ENCODE results near the gene NR2F1. TPM values are rescaled to one million over a fixed set of nuclear protein-coding genes. Genes with fewer than 3 reads are reported as not detected.

The NR2F1 gene
- total and polyA plus RNA-seq, 2 experiments from 2014 or later: not detected

- TF ChIP-seq, protein P1, sequence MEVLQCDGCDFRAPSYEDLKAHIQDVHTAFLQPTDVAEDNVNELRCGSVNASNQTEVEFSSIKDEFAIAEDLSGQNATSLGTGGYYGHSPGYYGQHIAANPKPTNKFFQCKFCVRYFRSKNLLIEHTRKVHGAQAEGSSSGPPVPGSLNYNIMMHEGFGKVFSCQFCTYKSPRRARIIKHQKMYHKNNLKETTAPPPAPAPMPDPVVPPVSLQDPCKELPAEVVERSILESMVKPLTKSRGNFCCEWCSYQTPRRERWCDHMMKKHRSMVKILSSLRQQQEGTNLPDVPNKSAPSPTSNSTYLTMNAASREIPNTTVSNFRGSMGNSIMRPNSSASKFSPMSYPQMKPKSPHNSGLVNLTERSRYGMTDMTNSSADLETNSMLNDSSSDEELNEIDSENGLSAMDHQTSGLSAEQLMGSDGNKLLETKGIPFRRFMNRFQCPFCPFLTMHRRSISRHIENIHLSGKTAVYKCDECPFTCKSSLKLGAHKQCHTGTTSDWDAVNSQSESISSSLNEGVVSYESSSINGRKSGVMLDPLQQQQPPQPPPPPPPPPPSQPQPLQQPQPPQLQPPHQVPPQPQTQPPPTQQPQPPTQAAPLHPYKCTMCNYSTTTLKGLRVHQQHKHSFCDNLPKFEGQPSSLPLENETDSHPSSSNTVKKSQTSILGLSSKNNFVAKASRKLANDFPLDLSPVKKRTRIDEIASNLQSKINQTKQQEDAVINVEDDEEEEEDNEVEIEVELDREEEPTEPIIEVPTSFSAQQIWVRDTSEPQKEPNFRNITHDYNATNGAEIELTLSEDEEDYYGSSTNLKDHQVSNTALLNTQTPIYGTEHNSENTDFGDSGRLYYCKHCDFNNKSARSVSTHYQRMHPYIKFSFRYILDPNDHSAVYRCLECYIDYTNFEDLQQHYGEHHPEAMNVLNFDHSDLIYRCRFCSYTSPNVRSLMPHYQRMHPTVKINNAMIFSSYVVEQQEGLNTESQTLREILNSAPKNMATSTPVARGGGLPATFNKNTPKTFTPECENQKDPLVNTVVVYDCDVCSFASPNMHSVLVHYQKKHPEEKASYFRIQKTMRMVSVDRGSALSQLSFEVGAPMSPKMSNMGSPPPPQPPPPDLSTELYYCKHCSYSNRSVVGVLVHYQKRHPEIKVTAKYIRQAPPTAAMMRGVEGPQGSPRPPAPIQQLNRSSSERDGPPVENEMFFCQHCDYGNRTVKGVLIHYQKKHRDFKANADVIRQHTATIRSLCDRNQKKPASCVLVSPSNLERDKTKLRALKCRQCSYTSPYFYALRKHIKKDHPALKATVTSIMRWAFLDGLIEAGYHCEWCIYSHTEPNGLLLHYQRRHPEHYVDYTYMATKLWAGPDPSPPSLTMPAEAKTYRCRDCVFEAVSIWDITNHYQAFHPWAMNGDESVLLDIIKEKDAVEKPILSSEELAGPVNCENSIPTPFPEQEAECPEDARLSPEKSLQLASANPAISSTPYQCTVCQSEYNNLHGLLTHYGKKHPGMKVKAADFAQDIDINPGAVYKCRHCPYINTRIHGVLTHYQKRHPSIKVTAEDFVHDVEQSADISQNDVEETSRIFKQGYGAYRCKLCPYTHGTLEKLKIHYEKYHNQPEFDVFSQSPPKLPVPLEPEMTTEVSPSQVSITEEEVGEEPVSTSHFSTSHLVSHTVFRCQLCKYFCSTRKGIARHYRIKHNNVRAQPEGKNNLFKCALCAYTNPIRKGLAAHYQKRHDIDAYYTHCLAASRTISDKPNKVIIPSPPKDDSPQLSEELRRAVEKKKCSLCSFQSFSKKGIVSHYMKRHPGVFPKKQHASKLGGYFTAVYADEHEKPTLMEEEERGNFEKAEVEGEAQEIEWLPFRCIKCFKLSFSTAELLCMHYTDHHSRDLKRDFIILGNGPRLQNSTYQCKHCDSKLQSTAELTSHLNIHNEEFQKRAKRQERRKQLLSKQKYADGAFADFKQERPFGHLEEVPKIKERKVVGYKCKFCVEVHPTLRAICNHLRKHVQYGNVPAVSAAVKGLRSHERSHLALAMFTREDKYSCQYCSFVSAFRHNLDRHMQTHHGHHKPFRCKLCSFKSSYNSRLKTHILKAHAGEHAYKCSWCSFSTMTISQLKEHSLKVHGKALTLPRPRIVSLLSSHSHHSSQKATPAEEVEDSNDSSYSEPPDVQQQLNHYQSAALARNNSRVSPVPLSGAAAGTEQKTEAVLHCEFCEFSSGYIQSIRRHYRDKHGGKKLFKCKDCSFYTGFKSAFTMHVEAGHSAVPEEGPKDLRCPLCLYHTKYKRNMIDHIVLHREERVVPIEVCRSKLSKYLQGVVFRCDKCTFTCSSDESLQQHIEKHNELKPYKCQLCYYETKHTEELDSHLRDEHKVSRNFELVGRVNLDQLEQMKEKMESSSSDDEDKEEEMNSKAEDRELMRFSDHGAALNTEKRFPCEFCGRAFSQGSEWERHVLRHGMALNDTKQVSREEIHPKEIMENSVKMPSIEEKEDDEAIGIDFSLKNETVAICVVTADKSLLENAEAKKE (CRISPR knock-in tag; IDR thresholded peaks at IDR 0.05): no peak
- TF ChIP-seq JUNB (IDR thresholded peaks at IDR 0.05; ENCODE audit: unreplicated experiment) (no peak), STAT1 (IDR thresholded peaks at IDR 0.05; ENCODE audit: unreplicated experiment) (no peak), EZH2 (IDR thresholded peaks at IDR 0.05; ENCODE audit: low read depth, unreplicated experiment) (no peak)
Measured at GRCh38 chr5:93601802-93602155, 18.8 kb downstream of the NR2F1 start (continued).

DNA sequence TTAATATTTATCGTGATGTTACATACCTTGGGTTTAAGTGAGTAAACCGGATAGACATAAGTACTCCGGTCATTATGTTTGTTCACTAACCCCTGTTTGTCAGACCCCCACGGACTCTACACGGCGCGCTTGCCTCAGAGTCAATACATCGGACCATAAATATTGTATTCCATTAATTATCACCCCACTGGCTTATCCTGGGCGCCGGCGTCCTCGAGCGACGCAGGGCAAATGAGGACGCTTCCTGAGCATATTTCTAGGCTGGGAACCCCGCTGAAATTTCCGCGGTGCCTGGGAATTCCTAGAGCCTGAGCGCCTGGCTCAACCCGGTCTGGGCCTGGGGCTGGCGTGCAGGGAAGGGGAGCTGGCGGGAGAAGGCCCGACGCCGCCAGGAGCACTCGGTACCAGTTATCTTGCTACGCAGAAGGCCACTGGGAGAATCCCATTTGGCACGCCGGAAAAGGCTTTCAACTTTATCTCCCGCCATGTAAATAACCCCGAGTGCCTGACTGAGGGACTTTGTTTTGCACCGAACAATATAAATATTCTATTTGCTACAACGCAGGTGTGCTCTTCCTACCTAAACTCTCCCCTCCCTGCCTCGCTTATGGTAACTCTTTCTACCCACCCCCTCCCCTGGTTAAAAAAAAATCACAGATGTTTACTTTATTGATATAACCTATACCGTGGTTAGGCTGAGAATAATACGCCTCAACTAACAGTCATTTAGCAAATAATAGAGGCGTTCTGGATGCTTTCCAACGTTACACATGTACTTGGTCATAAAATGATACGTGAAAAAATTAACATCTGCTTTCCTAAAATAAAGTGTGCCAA, 19.4 kb downstream of the NR2F1 start:
- Histone ChIP-seq H3K4me1 (ENCODE audit: insufficient read depth) (peaks cover 71% of the 10 kb centered on the region), H3K36me3 (ENCODE audit: insufficient read depth) (no peaks in the 10 kb centered on the region), H3K4me2 (peak overlapping the region; percentile 74), H3K79me2 (replicated peaks; ENCODE audit: insufficient read depth) (no peaks in the 10 kb centered on the region), H2AFZ (no peak overlapping the region), H3F3A (replicated peaks; ENCODE audit: low read depth) (peaks cover 37% of the 10 kb centered on the region), H3K4me3 (peak overlapping the region; percentile 42), H3K27me3 (ENCODE audit: insufficient read depth) (peaks cover 100% of the 10 kb centered on the region), H3K27ac (ENCODE audit: low read depth) (no peak overlapping the region), H3K9me2 (ENCODE audit: insufficient read depth) (no peaks in the 10 kb centered on the region), H4K20me1 (replicated peaks; ENCODE audit: insufficient read depth) (peaks cover 38% of the 10 kb centered on the region)
- Mint-ChIP-seq H3K4me1 (peaks cover 27% of the 10 kb centered on the region), H3K36me3 (ENCODE audit: low read depth) (peaks cover 3% of the 10 kb centered on the region; the same call in 2 of the 3 replicates), H3K9me3 (peaks cover 7% of the 10 kb centered on the region; the same call in 2 of the 3 replicates), H3K27ac (no peak overlapping the region), H3K27me3 (ENCODE audit: insufficient read depth, low read depth, poor library complexity) (no peaks in the 10 kb centered on the region), H3K4me3 (peak overlapping the region; percentile 46)
- DNase-seq (ENCODE audit: low spot score): peak; percentile 87
- peak; percentile 67 for ATAC-seq
- TF ChIP-seq EZH2phosphoT487 (IDR thresholded peaks at IDR 0.05; ENCODE audit: unreplicated experiment): peak; percentile 44
- TF ChIP-seq, protein P2, sequence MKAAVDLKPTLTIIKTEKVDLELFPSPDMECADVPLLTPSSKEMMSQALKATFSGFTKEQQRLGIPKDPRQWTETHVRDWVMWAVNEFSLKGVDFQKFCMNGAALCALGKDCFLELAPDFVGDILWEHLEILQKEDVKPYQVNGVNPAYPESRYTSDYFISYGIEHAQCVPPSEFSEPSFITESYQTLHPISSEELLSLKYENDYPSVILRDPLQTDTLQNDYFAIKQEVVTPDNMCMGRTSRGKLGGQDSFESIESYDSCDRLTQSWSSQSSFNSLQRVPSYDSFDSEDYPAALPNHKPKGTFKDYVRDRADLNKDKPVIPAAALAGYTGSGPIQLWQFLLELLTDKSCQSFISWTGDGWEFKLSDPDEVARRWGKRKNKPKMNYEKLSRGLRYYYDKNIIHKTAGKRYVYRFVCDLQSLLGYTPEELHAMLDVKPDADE (IDR thresholded peaks at IDR 0.05): no peak
